Measurements from ENCODE around the gene RPL37A. TPM values are rescaled to one million over a fixed set of nuclear protein-coding genes. Genes with fewer than 3 reads are reported as not detected.

The RPL37A gene
- polyA plus RNA-seq, 3 donors = 1,504 to 1,660 (median 1,597) TPM

- Histone ChIP-seq H3K27ac (ENCODE audit: low read depth in 1 of 2, low read length in 2 of 2) (peak overlapping the region in 1 of 2 donors; percentile 45), H3K4me2 (replicated peaks; ENCODE audit: extremely low read depth, low read length, poor library complexity, severe bottlenecking) (no peak overlapping the region), H3K36me3 (replicated peaks in 1 of 2; ENCODE audit: control insufficient read depth in 1 of 2, insufficient read depth in 2 of 2, low read length in 2 of 2) (peaks cover 49 to 77% of the 10 kb centered on the region in 2 donors), H2AFZ (ENCODE audit: insufficient read depth, low read depth, low read length, poor library complexity, severe bottlenecking) (no peak overlapping the region), H3K4me1 (ENCODE audit: control insufficient read depth in 1 of 2, insufficient read depth in 2 of 2, low read length in 2 of 2) (peaks cover 15 to 23% of the 10 kb centered on the region in 2 donors), H3K27me3 (ENCODE audit: control insufficient read depth in 2 of 2, insufficient read depth in 2 of 2, low read length in 2 of 2) (no peaks in the 10 kb centered on the region), H3K9ac (ENCODE audit: insufficient read depth, low read length, poor library complexity, severe bottlenecking) (no peak overlapping the region), H4K20me1 (ENCODE audit: insufficient read depth, low read length) (peaks cover 85% of the 10 kb centered on the region), H3K79me2 (ENCODE audit: insufficient read depth, low read length) (peaks cover 41% of the 10 kb centered on the region), H3K9me3 (replicated peaks in 1 of 2; ENCODE audit: control insufficient read depth in 1 of 2, insufficient read depth in 1 of 2, low read length in 2 of 2) (no peaks in the 10 kb centered on the region), H3K4me3 (replicated peaks in 1 of 3; ENCODE audit: low read depth in 2 of 3, low read length in 3 of 3) (no peak overlapping the region)
- WGBS (ENCODE audit: insufficient coverage) = 92% methylated on average over 4 of the region's 6 CpGs
- H3K36me3 Mint-ChIP-seq = peaks cover 53 to 74% of the 10 kb centered on the region in 2 donors
- intact Hi-C loops (cut with micrococcal nuclease) = no loop called here
- H3K9me3 Mint-ChIP-seq = no peaks in the 10 kb centered on the region
- peaks cover 0 to 2% (median 0%) of the 10 kb centered on the region in 3 donors for H3K27me3 Mint-ChIP-seq (ENCODE audit: low read depth in 3 of 3)
- TF ChIP-seq, protein P1, sequence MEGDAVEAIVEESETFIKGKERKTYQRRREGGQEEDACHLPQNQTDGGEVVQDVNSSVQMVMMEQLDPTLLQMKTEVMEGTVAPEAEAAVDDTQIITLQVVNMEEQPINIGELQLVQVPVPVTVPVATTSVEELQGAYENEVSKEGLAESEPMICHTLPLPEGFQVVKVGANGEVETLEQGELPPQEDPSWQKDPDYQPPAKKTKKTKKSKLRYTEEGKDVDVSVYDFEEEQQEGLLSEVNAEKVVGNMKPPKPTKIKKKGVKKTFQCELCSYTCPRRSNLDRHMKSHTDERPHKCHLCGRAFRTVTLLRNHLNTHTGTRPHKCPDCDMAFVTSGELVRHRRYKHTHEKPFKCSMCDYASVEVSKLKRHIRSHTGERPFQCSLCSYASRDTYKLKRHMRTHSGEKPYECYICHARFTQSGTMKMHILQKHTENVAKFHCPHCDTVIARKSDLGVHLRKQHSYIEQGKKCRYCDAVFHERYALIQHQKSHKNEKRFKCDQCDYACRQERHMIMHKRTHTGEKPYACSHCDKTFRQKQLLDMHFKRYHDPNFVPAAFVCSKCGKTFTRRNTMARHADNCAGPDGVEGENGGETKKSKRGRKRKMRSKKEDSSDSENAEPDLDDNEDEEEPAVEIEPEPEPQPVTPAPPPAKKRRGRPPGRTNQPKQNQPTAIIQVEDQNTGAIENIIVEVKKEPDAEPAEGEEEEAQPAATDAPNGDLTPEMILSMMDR (IDR thresholded peaks at IDR 0.05) = no peak
- no peak overlapping the region for H3K4me3 Mint-ChIP-seq
- no peak for DNase-seq
- H3K27ac Mint-ChIP-seq = peak overlapping the region in 5 of 7 donors; percentile 24 to 64 (median 59)
- peaks cover 28% of the 10 kb centered on the region for H3K4me1 Mint-ChIP-seq
These were observed 4.5 kb downstream of the RPL37A start for GRCh38 chr2:216503159-216503629.

DNA sequence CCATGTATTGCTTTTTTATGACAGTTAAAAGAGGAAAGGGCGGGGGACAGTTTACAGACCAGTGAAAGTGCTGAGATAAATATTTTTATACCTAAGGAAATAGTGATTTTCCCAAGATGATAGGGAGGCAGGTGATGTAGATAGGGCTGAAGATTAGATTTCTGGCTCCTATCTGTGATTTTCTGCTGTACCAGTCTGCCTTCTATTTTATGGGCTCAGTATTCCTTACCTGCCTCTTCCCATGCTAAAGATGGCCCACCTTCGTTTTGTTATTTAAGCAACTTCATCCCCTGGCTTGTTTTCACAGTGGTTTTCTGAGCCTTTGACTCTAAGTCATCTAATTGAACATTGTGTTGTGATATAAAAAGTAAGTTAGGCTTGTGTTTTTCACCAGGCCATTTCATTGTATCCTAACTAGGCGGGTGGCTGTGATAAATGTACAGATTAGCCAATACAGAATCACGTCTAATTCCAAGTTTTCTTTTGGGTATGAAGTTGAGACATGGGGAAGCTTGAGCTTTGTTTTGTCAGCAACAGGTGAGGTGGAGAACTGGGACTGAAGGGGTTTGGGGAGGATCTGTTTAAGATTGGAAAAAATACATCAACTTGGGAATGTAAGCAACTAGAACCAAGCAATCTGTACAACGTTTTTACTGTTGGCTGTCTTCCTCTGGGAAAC, 5.2 kb downstream of the RPL37A start:
- no peak for DNase-seq
- Mint-ChIP-seq H3K4me3 (no peak overlapping the region), H3K27me3 (ENCODE audit: low read depth in 3 of 3) (peaks cover 0 to 2% (median 0%) of the 10 kb centered on the region in 3 donors), H3K27ac (peak overlapping the region in 6 of 7 donors; percentile 24 to 81 (median 42)), H3K36me3 (peaks cover 53 to 74% of the 10 kb centered on the region in 2 donors), H3K4me1 (peaks cover 28% of the 10 kb centered on the region), H3K9me3 (no peaks in the 10 kb centered on the region)
- 75% methylated on average over 3 of the region's 5 CpGs for WGBS (ENCODE audit: insufficient coverage)
- Histone ChIP-seq H3K4me1 (ENCODE audit: control insufficient read depth in 1 of 2, insufficient read depth in 2 of 2, low read length in 2 of 2) (peaks cover 13 to 20% of the 10 kb centered on the region in 2 donors), H3K27me3 (ENCODE audit: control insufficient read depth in 2 of 2, insufficient read depth in 2 of 2, low read length in 2 of 2) (no peaks in the 10 kb centered on the region), H3K27ac (ENCODE audit: low read depth in 1 of 2, low read length in 2 of 2) (peak overlapping the region in 1 of 2 donors; percentile 45), H4K20me1 (ENCODE audit: insufficient read depth, low read length) (peaks cover 84% of the 10 kb centered on the region), H3K9ac (ENCODE audit: insufficient read depth, low read length, poor library complexity, severe bottlenecking) (no peak overlapping the region), H3K79me2 (ENCODE audit: insufficient read depth, low read length) (peaks cover 36% of the 10 kb centered on the region), H3K4me3 (replicated peaks in 1 of 3; ENCODE audit: low read depth in 2 of 3, low read length in 3 of 3) (no peak overlapping the region), H3K4me2 (replicated peaks; ENCODE audit: extremely low read depth, low read length, poor library complexity, severe bottlenecking) (no peak overlapping the region), H3K36me3 (replicated peaks in 1 of 2; ENCODE audit: control insufficient read depth in 1 of 2, insufficient read depth in 2 of 2, low read length in 2 of 2) (peaks cover 49 to 77% of the 10 kb centered on the region in 2 donors), H2AFZ (ENCODE audit: insufficient read depth, low read depth, low read length, poor library complexity, severe bottlenecking) (no peak overlapping the region), H3K9me3 (replicated peaks in 1 of 2; ENCODE audit: control insufficient read depth in 1 of 2, insufficient read depth in 1 of 2, low read length in 2 of 2) (no peaks in the 10 kb centered on the region)
- intact Hi-C loops (cut with micrococcal nuclease) = no loop called here
- TF ChIP-seq, protein P1 (IDR thresholded peaks at IDR 0.05) = no peak

Data from CD14-positive monocyte (primary cell).